ENCODE data around the gene CADM1.

The CADM1 gene

DNA sequence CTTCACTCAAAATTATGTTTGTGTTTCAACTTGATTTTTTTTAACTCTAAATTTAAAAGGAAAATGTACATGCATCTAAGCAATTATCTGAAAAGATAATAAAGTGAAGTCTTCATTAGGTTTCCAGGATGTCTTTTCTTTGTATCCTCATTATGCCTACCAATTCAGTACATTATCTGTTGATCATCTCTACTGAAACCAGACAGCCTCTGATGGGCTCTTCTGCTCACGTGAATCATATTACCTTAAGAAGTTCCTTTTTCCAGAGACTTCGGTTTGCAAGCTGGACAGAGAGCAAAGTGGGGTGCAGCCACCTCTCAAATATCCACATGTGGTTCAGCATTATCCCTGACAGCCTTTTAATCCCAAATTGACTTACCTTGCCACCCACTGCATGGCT lies 158.4 kb downstream of the CADM1 start:
- DNase-seq = no peak

DNA sequence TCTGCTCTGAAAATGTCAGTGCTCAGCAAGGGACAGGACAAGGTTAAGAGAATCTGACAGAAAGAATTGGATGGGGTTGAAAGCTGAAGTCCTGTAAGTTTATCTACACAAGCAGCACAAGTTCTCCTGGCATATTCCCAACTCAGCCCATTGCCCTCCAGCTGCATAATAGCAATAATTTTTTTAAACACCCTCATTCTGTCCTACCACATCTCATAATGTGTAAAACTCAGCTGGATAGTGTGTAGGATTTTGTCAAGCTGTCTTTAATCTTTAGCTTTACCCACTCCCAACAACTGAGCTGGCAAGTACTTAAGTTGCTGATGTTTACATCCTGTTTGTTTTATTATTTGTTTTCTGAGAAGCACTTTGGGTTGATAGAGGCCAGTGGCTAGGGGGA lies 158.9 kb downstream of the CADM1 start:
- no peak for DNase-seq

DNA sequence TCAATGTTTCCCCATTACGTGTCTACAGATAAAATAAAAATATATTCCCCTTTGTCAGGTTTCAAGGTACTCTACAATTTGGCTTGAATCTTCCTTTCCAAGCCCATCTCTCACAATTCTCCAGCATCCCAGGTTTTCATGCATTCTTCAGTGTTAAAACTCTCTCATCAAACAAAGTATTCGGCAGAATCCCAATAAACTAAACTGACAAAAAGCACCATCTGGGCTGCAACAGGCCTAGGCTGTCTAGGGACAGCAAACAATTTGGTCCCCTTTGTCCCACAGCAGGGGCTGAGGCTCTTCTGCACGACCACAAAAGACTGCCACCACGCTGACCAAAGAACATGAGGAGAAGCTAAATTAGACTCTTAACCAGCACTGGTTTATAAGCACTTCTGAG lies 159.4 kb downstream of the CADM1 start:
- DNase-seq = no peak

DNA sequence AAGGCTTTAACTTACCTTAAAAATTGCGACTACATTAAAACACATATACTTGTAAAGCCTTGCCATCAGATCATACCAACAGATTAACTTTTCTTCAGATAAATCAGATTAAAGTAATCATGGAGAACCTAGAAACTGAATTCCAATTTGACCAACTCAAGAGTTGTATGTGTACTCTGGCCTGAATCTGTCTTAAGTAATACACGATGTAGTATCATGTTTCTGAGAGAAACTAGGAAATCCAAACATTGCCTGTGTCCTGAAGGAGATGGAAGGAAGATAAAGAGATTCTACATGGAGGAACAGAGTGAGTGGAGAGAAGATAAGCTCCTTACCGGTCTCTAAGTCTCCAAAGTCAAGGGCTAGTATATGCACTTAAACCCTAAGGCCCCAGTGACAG lies 162.1 kb downstream of the CADM1 start:
- DNase-seq = no peak

DNA sequence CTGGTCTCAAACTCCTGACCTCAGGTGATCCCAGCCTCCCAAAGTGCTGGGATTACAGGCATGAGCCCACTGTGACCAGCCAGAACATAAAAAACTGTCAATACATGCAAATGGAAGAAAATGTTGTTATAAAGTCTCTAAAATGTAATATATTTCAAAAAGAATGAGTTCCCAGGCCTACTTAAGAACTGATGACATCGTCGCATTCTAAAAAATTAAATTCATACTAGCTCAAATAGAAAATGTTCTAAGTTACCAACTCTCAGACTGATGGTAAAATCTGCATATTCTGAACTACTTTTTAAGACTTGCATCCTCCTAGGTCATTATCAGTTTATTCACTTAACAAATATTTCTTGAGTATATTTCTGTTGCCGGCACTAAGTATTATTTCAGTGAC lies 163.3 kb downstream of the CADM1 start:
- no peak for DNase-seq

DNA sequence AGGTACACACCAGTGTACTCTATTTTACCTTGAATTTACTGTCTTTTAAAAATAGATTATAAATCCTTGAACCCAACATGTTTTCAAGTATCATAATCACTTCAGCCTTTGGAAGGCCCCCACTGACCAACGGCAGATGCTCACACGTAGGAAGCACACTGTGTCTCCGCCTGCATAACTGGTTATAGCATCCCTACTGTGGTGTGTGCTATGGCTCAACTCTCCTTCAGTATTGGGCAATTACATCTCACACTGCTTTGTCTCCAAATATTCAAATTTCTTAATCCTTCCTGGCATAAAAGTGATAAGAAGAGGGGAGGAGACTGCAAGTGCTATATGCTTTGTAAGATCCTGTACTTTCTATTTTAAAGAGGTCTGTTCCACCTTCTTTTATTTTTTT lies 165.7 kb downstream of the CADM1 start:
- DNase-seq = no peak

DNA sequence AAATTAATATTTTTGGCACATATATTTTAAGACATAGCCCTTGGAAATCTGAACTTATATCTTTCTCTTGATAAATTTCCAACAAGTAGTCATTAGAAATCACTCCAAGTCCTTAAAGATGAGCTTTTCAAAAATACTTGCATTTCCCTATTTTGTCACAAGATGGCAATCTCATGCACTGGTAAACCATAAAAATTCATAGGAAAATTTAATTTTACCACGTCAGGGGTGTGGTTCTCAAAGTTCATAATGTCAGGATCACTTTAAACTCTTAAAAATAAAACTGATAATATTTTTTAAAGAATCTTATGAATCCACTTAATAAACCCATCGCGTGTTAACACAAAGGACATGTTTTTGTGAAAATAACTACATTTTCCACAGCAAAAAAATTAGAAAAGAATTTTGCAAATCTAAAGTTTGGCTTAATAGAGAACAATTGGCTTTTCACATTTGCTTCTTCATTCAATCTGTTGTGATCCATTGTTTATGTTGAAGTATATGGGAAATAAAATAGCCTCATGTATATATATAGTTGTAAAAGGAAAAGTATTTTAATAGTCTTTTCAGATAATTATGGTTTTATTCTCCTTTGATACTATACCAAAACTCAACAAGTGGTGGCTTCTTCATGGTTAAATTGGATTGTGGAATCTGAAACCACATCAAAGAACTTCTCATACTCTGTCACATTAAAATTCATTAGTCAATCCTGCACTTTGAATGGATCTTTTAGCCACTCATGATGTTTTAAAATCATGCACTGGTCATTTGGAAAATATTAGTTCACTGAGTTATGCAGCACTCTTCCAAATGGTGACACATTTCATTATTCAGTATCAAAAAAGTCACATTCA lies 169.1 kb downstream of the CADM1 start:
- DNase-seq = no peak

DNA sequence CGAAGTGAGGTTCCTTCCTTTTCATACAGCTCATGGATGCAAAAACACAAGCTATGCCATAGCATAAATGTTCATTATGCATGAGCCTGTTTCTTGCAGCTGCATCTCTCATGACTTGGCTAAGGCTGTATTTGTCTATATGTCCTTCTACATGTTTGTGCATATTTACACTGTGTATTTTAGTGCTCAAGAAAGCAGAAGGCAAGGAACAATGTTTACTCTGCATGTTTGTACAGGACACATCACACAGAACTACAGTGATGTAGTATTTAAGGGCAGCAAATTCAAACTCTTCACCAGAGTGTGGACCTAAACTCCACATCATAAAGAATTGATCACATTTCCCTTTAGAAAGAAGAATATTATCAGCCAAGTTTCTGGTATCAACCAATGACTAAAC lies 170.3 kb downstream of the CADM1 start:
- no peak for DNase-seq

DNA sequence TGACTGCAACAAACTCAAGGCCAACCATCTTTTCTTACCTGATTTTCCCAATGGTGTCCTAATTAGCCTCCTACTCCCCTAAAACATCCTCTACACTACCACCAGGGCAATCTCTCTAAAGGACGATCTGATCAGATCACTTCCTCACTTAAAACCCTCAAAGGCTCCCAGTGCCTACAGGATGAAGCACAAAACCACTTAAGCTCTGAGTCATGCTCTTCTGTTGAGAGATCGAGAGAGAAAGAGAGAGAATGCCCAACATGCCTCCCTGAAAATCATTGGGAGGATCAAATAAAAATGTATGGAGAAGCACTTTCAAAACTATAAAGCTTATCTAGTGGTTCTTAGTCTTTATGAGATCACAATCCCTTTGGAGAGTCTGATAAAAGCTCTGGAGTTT lies 171.1 kb downstream of the CADM1 start:
- DNase-seq = no peak

DNA sequence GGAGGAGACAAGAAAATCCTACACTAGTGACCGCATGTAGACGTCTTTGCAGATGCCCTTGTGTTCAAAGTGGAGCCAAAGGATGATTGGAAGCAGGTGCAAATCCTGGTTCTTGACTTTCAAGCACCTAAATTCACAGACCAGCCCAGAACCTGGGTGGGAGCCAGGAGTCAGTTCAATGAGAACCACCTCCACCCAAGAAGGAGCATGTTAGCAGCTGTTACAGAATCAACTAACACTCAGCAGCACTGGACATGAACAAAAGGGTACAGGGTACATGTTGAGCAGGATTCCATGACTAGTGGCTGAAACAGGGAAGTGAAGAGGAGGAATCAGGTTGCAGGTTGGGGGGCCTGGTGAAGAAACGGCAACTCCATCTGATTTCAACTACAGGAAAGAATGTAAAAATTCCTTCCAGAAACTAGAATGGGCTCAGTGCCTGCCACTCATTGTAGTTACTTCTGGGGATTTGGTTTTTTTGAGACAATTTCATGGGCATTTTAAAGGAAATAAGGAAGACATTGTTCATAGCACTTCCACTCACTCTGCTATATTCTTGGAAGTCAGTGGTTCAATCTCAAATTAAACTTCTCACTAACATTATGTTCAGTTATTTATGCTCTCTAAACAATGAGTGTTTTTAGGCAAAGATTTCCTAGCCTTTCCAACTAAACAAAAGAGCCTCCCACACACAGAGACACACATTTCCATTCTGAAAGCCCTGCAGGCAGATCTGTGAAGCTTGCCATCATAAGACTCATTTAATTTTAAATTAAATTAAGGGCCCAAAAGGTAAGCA lies 173.3 kb downstream of the CADM1 start:
- no peak for DNase-seq

DNA sequence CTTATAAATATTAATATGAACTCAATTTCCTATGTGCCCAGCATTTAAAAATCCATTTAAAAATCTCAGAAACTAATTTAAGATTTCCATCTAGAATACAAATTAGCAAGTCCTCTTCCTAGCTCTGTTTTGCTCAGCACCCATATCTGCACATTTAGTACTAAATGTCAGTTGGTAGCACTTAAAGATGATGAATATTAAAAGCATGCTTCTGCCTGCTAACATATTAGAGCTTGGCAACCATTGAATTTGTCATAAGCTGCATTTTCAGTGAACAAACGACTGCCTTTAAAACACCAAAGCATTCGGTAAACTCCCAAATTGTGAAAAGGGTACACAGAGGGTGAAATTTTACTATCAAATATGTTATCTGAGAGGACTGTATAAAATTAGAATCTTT lies 177.7 kb downstream of the CADM1 start:
- DNase-seq = no peak

DNA sequence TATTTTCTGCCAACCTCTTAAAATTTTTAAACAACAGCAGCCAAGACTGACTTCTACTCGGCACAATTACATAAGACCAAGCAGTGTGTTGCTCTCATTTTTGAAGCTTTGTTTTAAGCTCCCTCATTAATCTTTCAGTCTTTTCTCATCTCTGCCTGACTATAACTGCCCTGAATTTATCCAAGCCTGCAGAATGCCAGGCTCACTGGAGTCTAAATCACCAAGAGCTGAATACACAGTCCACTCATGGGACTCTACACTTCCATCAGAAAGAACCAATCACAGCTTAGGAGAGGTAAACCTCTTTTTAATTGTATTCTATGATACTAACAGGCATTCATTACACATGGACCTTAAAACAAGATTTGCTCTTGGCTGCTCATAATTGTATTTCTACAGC lies 178.7 kb downstream of the CADM1 start:
- no peak for DNase-seq

DNA sequence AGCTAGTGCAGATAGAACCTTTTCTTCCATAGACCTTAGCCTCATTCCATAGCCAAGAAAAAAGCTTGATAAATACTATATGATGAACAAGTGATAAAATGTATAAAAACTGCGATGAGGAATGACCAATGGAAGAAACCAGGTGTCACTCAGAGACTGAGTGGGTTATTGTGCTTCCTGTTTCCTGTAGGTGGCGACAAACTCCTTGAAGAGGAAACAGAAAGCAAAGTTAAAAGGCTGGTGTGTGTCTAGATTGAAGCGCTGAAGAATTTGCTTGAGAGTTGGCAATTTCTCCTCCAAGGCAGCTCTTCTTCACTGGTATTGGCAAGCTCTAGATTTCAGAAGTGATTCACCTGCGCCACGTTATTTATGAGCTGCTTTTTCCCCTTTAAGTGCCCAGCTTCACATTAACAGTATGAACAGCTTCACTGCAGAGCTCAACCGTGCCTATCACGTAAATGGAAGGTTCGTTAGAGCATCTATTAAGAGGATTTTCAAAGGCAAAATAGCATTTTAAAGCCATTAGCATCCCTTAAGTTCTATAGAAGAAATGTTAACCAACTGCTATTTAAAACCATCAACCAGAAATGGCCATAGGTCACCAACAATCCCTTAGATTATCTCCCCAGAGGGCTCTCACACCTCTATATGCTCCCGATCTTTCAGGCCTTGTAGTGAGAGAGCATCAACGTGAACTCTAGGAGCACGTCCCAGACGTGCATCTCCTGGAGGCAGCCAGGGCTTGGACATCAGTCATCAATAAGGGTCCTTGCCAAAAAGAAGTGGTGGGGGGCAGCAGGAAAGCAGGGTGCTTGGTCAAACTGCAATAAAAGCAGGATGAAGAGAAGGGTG lies 179.4 kb downstream of the CADM1 start:
- DNase-seq = peak; percentile 55

DNA sequence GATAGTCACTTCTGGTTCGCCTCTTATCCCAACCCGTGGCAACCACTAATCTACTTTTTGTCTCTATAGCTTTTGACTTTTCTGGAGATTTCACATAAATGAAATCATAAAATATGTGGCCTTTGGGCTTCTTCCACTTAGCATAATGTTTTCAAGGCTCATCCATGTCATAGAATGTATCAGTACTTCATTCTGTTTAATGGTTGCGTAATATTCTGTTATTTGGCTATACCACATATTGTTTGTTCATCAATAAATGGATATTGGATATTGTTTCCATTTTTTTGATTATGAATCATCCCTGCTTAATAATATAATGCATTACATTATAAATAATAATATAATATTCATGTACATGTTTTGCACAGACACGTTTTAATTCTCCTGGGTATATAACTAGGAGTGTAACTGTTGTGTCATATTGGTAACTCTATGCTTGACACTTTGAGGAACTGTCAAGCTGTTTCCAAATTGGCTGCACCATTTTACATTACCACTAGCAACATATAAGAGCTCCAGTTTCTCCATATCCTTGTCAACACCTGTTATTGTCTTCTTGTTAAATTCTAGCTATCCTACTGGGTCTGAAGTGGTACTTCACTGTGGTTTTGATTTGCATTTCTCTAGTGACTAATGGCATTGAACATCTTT lies 181.5 kb downstream of the CADM1 start:
- no peak for DNase-seq

DNA sequence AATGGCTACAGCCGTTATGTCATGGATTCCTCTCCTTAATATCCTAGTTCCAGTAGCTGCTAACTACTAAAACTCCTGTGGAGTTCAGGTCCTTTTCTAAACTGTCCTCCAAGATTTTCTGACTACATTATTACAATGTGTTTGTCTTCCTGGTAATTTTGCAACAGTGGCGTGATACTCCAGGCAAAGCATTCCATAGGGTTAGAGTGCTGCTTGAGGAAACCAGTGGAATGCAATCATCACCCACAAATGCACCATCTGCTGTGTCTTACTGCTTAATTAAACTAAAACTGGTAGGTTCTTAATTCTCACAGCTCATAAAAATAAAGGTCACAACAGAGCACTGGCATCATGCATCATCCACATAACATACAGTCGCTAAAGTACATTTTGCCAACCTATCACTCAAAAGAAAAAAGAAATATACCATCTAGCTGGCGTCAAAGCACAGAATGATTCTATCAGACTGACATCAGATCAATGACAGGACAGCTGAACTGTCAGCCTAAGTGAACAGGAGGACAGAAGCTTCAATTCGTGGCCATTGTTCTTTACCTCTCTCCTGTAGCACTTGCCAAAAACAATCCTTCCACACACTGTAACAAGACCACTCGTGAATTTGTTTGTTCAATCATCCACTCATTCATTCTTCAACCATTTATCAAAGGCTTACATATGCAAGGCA lies 182.5 kb downstream of the CADM1 start:
- peak; percentile 21 for DNase-seq

DNA sequence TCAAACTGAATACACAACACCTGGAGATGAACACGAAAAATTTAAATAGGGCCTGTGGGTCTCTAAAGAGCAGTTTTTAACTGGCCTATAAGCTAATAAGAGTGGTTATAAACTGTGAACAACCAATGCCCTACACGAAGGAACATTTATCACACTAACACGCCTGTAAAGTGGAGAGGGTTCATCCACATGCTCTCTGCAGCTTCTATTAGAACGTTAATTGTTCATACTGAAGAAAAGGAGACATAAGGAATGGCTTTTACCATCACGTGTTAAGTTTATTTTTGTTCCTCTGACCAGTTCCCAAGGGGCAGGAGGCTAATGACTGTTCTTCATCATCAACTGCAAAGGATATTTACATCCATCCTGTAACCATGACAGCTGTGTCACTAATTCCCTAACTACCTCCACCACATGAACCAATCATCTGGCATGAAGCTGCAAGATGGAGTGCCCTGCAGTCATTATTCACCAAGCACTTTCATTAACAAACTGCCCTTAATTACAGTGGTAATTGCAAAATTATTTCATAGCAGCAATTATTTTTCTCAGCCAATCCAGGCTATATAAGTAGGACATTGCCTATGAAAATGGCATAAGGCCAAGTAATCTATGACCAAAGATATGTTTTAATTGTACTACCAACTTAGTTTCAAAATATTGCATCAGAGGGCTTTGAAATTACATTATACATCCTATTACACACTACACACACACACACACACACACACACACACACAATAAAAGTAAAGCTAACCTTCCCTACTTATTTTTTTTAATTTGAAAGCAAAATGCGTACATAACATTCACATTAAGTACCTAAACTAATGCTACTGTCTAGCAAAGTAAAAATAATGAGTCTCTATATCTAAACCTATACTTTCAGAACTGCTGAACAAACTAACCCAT lies 186.7 kb downstream of the CADM1 start:
- no peak for DNase-seq

DNA sequence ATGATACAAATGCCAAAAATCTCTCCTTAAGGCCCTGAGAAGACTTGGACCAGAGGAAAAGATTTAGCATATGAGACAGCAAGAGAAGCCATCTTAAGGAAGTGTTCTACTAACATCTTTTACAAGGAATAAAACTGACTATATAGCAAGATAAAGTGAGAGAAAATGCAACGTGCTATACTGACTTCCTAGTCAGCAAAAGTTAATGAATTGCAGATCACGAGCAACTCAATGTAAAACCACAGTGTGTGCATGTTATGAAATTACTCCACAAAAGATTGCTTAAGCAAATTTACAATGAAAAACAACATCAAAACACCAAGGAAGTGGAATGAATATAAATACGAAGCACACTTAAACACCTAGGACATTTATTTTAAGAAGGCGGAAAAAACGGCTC lies 187.5 kb downstream of the CADM1 start:
- no peak for DNase-seq

DNA sequence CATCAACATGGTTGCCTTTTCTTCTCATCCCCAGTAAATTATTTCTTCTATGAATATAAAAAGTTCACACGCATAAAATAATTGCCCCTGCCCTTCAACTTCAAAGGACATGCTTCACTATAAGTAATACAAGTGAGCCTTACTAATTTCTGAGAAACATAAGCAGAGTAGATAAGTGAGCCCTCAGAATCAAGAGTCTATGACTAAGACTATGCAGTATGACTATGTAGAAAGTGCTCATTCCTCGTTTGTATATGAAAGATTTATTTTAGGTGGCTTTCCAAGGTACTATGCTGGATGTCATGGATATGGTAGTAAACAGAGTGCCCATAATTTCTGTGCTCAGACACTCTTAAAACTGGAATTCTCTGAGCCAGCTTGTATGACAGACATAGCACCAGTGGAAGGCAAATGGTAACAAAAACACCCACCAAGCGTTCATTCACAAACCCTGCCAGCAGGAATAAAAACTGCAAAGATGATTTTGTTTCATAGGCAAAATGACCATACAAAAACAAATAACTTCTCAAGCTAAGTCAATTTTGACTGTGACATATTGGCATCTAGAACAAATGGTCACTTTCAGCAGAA lies 189.8 kb downstream of the CADM1 start:
- no peak for DNase-seq

DNA sequence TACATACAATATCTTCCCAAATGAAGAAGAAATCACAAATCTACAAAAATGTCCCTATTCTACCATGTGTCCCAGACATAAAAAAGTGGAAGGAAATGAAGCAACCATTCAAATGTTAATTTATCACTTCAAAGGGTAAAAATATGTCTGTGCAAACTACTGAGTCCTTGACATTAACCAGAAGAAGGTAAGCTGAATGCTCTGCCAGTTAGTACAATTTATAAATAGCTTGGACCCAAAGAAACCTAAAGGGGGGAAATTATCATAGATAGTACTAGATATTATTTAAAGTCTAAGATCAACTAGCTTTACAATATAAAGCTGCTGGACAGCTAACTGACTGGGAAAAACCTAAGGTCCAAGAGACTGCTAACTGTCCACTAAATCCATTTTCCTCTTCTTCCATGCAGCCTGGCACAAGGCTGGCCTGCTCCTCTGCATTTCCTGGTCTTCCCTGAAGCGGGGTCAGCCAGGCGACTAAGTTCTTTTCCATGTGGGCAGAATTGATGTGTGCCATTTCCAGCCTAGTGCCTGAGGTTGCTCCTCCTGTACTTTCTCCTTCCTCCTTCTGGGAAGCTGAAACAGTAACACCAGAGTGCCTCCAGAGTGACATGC lies 190.9 kb downstream of the CADM1 start:
- no peak for DNase-seq

DNA sequence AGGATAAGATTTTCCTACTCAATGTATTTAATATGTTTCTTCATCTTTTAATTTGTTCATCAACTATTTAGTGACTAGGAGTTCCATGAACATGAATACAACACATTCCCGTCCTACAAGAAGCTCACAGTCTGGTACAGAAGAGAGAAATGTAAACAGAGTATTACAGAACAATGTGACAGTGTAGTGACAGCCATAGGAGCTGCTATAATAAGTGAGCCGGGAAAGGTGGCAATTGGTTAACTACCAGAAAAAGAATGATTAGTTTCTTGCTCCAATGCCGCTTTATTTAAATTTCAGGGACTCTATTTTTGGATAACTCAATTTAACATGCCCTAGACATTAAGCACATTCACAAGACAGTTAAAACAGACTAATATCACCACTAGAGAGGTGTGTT lies 192.3 kb downstream of the CADM1 start:
- DNase-seq = no peak
